B cell (primary cell): ENCODE data around the gene KCNC1. TPM values are rescaled to one million over a fixed set of nuclear protein-coding genes. Genes with fewer than 3 reads are reported as not detected.

Experiments used
- ATAC-seq: fragments of 200-7000 bp; cut with Tn5 transposase; one replicate; pipeline ENCODE4 v1.10.0; 2021; ENCODE audit warnings: low read depth, mild to moderate bottlenecking, moderate number of reproducible peaks, moderate library complexity
- CTCF ChIA-PET: fragments of 350-600 bp; sonication (Branson Sonifier 250); formaldehyde crosslinking; loops from one replicate; lab custom pipeline; 2021; ENCODE audit warnings: antibody characterized with exemption, inconsistent platforms; lab: Charles Lee
- POLR2A ChIA-PET: fragments of 350-600 bp; sonication (Branson Sonifier 250); formaldehyde crosslinking; loops from one replicate; lab custom pipeline; 2021; ENCODE audit warnings: antibody characterized with exemption; lab: Charles Lee
- DNase-seq: peaks from one replicate; pipeline ENCODE4 v3.0.0; 2013
- H2AFZ ChIP-seq: 2 replicates; pipeline ENCODE4 v1.6.1; 2012; ENCODE audit warnings: mild to moderate bottlenecking, low read depth, low read length; ENCODE audit not compliant: insufficient read depth, poor library complexity, severe bottlenecking
- H3K27ac ChIP-seq, 2 donors: 1 replicate in 1 of 2; 2 replicates in 1 of 2; pipeline ENCODE4 v1.5.1; 2012 to 2013; ENCODE audit warnings: low read length in 2 of 2, mild to moderate bottlenecking in 2 of 2, moderate library complexity in 1 of 2
- H3K27me3 ChIP-seq, 4 experiments: fragments of 200-600 bp in 1 of 4; sonication (generic) in 1 of 4; replicated peaks in 1 of 4; 1 replicate in 2 of 4; 2 replicates in 2 of 4; pipeline versions ENCODE4 v1.6.1 to v1.7.0; 2013 to 2016; ENCODE audit warnings: low read length in 3 of 4, mild to moderate bottlenecking in 2 of 4, mixed read lengths in 1 of 4, moderate library complexity in 1 of 4; ENCODE audit not compliant: insufficient read depth in 4 of 4, control insufficient read depth in 3 of 4; ENCODE audit errors: control extremely low read depth in 1 of 4
- H3K36me3 ChIP-seq, 2 experiments: replicated peaks in 1 of 2; 1 replicate in 1 of 2; 2 replicates in 1 of 2; pipeline versions ENCODE4 v1.6.1 to v1.7.1; 2013; ENCODE audit warnings: low read length in 1 of 2; ENCODE audit not compliant: insufficient read depth in 2 of 2, control insufficient read depth in 1 of 2; ENCODE audit errors: control extremely low read depth in 1 of 2, extremely low read depth in 1 of 2
- H3K4me1 ChIP-seq, 2 donors: fragments of 200-600 bp in 1 of 2; sonication (generic) in 1 of 2; 1 replicate in 1 of 2; 2 replicates in 1 of 2; pipeline versions ENCODE4 v1.5.1 to v1.6.1; 2013 to 2017; ENCODE audit warnings: low read length in 2 of 2; ENCODE audit not compliant: control insufficient read depth in 2 of 2, insufficient read depth in 2 of 2
- H3K4me2 ChIP-seq: replicated peaks from 2 replicates; pipeline ENCODE3; 2012; ENCODE audit warnings: mild to moderate bottlenecking, low read depth, low read length; ENCODE audit not compliant: poor library complexity, severe bottlenecking
- H3K4me3 ChIP-seq, 5 experiments: fragments of 200-600 bp in 1 of 5; sonication (generic) in 1 of 5; 1 replicate in 3 of 5; 2 replicates in 2 of 5; pipeline versions ENCODE4 v1.5.1 to v1.7.0; 2011 to 2016; ENCODE audit warnings: low read length in 4 of 5, mild to moderate bottlenecking in 4 of 5, low read depth in 2 of 5, control low read depth in 1 of 5, moderate library complexity in 1 of 5; ENCODE audit not compliant: insufficient read depth in 1 of 5; ENCODE audit errors: control extremely low read depth in 1 of 5, extremely low read depth in 1 of 5
- H3K79me2 ChIP-seq: fragments of 200-600 bp; sonication (generic); one replicate; pipeline ENCODE4 v1.6.0; 2016; ENCODE audit warnings: low read length; ENCODE audit not compliant: control insufficient read depth, insufficient read depth
- H3K9ac ChIP-seq: fragments of 200-600 bp; sonication (generic); 2 replicates; pipeline ENCODE4 v1.6.1; 2017; ENCODE audit warnings: mild to moderate bottlenecking, low read length, moderate library complexity
- H3K9me3 ChIP-seq, 3 donors: one replicate each; pipeline versions ENCODE4 v1.6.1 to v1.7.1; 2013; ENCODE audit warnings: low read length in 2 of 3; ENCODE audit not compliant: control insufficient read depth in 2 of 3, insufficient read depth in 1 of 3; ENCODE audit errors: control extremely low read depth in 1 of 3
- H4K20me1 ChIP-seq: 2 replicates; pipeline ENCODE4 v1.6.0; 2012; ENCODE audit warnings: mild to moderate bottlenecking, low read length; ENCODE audit not compliant: insufficient read depth, control insufficient read depth, poor library complexity, severe bottlenecking
- H3K27ac Mint-ChIP-seq: one replicate; pipeline ENCODE4 v1.8.0; 2021; ENCODE audit warnings: mixed read lengths
- H3K27me3 Mint-ChIP-seq: one replicate; pipeline ENCODE4 v1.8.0; 2021; ENCODE audit warnings: mixed read lengths
- H3K4me1 Mint-ChIP-seq: one replicate; pipeline ENCODE4 v1.8.0; 2021; ENCODE audit warnings: mixed read lengths
- H3K4me3 Mint-ChIP-seq: one replicate; pipeline ENCODE4 v1.8.0; 2021; ENCODE audit warnings: mixed read lengths
- H3K9me3 Mint-ChIP-seq: one replicate; pipeline ENCODE4 v1.8.0; 2022; ENCODE audit warnings: mixed read lengths; ENCODE audit not compliant: insufficient read depth
- EZH2 ChIP-seq: IDR thresholded peaks from 2 replicates; pipeline ENCODE4 v1.6.1; 2012; ENCODE audit warnings: borderline replicate concordance, low read depth, mild to moderate bottlenecking, moderate library complexity, low read length; ENCODE audit not compliant: insufficient read depth, poor library complexity, severe bottlenecking
- WGBS: methylation state at CpG from one replicate; pipeline ENCODE4 v1.1.5; 2013; ENCODE audit warnings: missing lambda C conversion rate; ENCODE audit not compliant: insufficient coverage; 5-methylcytosine and 5-hydroxymethylcytosine counted together
- intact Hi-C: fragments of 100-400 bp; cut with micrococcal nuclease; formaldehyde crosslinking; loops from one replicate; pipeline ENCODE4 v1.10.0; 2022
- polyA plus RNA-seq: library from polyadenylated mRNA; depleted of rRNA; stranded (reverse); fragments of >200 nt; gene quantifications from 2 replicates; pipeline ENCODE4 v1.2.3, GENCODE V29; 2012
- total RNA-seq, 2 donors: library from RNA; stranded (reverse); fragments of 120-200 nt in 1 of 2; gene quantifications; 1 replicate in 1 of 2; 2 replicates in 1 of 2; pipeline versions ENCODE4 v1.2.3 to v1.2.4, GENCODE V29; 2013 to 2022
- TF ChIP-seq, protein P1 (sequence below): fragments of 200-600 bp; IDR thresholded peaks from one replicate; pipeline ENCODE4 v1.8.0; 2022; ENCODE audit warnings: antibody characterized with exemption, mild to moderate bottlenecking

KCNC1 gene
- total and polyA plus RNA-seq, 2 donors (not counting 1 experiment from before 2014, with no cell fraction given), result not detected

DNA sequence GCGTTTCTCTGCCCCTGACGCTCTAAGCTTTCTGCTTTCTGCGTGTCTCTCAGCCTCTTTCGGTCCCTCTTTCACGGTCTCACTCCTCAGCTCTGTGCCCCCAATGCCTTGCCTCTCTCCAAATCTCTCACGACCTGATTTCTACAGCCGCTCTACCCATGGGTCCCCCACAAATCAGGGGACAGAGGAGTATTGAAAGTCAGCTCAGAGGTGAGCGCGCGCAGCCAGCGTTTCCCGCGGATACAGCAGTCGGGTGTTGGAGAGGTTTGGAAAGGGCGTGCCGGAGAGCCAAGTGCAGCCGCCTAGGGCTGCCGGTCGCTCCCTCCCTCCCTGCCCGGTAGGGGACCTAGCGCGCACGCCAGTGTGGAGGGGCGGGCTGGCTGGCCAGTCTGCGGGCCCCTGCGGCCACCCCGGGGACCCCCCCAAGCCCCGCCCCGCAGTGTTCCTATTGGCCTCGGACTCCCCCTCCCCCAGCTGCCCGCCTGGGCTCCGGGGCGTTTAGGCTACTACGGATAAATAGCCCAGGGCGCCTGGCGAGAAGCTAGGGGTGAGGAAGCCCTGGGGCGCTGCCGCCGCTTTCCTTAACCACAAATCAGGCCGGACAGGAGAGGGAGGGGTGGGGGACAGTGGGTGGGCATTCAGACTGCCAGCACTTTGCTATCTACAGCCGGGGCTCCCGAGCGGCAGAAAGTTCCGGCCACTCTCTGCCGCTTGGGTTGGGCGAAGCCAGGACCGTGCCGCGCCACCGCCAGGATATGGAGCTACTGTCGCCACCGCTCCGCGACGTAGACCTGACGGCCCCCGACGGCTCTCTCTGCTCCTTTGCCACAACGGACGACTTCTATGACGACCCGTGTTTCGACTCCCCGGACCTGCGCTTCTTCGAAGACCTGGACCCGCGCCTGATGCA is 15.3 kb upstream of the KCNC1 start, which contains the start of gene MYOD1:
Gene MYOD1, plus strand, starts transcription at position 544 of the 910 bp plus-strand sequence. Its CDS starts 212 bp downstream, at position 756.
- H3K9me3 ChIP-seq, result peaks cover 0 to 12% (median 0%) of the 10 kb centered on the region in 3 donors
- Mint-ChIP-seq H3K4me3 (no peak within 1 kb of the TSS), H3K4me1 (no peaks in the 10 kb centered on the region), H3K27me3 (peaks cover 29% of the 10 kb centered on the region), H3K27ac (no peak within 1 kb of the TSS), H3K9me3 (no peaks in the 10 kb centered on the region)
- no peaks in the 10 kb centered on the region for H4K20me1 ChIP-seq
- intact Hi-C loops, result no loop called here
- H3K36me3 ChIP-seq, result no peaks in the 10 kb centered on the region
- no peaks in the 10 kb centered on the region for H3K4me1 ChIP-seq
- ATAC-seq (no peak), DNase-seq (no peak)
- TF ChIP-seq, protein P1, sequence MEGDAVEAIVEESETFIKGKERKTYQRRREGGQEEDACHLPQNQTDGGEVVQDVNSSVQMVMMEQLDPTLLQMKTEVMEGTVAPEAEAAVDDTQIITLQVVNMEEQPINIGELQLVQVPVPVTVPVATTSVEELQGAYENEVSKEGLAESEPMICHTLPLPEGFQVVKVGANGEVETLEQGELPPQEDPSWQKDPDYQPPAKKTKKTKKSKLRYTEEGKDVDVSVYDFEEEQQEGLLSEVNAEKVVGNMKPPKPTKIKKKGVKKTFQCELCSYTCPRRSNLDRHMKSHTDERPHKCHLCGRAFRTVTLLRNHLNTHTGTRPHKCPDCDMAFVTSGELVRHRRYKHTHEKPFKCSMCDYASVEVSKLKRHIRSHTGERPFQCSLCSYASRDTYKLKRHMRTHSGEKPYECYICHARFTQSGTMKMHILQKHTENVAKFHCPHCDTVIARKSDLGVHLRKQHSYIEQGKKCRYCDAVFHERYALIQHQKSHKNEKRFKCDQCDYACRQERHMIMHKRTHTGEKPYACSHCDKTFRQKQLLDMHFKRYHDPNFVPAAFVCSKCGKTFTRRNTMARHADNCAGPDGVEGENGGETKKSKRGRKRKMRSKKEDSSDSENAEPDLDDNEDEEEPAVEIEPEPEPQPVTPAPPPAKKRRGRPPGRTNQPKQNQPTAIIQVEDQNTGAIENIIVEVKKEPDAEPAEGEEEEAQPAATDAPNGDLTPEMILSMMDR, result no peak
- TF ChIP-seq EZH2, result no peak
- no peak within 1 kb of the TSS for H2AFZ ChIP-seq
- ChIA-PET POLR2A (no interaction called here), CTCF (no interaction called here)
- no peak within 1 kb of the TSS for H3K4me2 ChIP-seq
- WGBS, result 9% methylated on average over 52 of the region's 68 CpGs
- no peak within 1 kb of the TSS for H3K4me3 ChIP-seq
- no peaks in the 10 kb centered on the region for H3K79me2 ChIP-seq
- no peak within 1 kb of the TSS for H3K27ac ChIP-seq
- no peak within 1 kb of the TSS for H3K9ac ChIP-seq
- peaks cover 0 to 61% (median 14%) of the 10 kb centered on the region in 4 experiments for H3K27me3 ChIP-seq
